NCI-H524 treated with DMSO at 0.1 percent for 48 hours (cell line): ENCODE data around the gene ZNF366.

Source experiments
- DNase-seq: peaks from one replicate; lab custom pipeline; 2025; lab: John Stamatoyannopoulos, UW

ZNF366 gene

DNA sequence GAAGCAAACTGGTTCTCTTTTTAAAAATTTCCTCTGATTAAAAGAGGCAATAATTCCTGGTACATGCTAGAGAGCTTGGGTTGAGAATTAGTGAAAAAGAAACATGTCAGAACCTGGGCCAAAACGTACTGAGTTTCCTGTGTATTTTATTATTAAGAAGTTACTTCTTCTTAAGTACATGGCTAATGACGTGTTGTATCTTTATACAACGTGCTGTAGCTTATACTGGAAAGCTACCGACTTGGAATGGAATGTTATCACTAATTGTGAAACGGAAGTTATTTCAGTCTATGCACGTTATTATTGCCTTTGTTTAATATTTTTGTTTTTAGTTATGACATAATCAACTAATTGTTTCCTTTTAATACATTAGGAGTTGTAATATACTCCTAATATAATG, 43.1 kb downstream of the ZNF366 start:
- DNase-seq = no peak

DNA sequence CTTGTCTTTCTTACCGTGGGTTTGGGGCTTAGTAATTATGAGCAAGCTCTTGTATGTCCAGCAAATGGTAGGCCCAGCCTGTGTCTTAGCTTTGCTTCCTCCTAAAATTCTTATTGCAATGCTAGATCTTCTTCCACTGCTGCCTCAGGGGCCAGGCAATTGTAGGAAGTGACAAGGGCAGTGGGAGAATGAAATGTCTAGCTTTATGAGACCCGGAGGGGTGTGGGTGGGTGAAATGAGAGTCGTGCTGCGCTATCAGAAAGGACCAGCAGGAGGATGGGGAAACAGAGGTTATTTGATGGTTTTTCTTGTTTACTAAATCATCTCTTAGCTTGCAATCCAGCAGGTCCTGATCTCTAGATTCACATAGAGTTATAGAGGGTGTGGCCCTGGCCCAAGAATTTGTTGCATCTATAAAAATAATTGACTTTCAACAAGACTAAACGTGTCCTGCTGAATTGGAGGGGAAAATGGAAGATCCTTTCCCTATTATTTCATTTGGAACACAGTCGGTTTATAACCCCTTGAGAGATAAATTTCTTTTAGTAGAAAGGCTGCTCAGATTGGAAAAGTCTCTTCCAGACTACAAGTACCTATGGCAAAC, 43.7 kb downstream of the ZNF366 start:
- no peak for DNase-seq

DNA sequence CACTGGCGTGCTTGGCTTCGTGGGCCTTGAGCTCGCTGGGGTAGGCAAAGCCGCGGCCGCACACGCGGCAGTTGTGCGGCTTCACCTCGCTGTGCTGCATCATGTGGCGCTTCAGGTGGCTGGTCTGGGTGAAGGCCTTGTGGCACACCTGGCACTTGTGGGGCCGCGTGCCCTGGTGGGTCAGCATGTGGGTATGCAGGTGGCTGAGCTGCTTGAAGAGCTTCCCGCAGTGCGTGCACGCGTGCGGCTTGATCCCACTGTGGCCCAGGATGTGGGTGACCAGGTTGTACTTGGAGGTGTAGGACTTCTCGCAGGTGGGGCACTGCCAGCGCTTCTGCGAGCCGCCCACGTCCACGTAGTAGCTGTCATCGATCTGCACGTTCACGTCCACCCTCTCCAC, 46.8 kb downstream of the ZNF366 start:
- no peak for DNase-seq

DNA sequence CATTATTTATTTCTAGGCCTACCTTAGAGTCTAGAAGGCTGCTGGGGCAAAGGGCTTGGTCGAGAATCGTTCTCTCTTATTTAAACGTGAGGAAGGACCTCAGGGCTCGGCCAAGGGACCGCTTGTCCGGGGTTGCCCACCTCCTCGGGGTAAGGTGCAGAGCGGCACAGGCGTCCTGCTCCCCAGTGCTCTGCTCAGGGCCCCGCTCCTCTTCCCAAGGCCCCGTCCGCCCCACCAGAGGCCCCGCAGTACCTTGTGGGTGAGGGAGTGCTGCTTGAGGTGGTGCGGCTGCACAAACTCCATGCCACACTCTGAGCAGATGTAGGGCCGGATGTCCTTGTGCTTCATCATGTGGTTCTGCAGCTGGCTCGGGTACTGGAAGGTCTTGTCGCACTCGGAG, 47.3 kb downstream of the ZNF366 start:
- no peak for DNase-seq

DNA sequence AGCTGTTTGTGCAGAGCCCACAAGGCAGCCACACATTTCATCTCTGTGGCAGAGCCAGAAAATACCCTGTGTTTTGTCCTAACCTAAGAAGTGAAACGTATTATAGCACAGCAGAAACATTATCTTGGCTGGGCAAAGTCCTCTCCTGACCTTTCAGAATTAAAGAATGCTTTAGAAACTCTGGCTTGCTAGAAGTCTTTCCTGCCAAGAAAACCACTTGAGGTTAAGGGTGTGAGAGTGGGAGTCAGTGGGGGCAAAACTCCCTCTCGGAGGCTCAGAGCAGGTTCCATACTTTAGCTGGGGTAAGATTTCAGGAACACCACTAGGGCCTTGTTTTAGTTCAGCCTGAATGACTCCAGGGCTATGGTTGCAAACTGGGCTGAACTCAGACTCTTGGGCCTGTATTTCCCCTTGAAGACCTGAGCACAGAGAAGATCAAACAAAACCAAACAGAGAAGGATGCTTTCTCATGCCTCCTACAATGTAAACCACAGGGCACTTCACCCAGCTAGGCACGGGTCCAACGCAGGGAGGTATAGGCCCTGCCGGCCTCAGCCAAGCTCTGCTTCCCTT, 48.0 kb downstream of the ZNF366 start:
- DNase-seq = no peak

DNA sequence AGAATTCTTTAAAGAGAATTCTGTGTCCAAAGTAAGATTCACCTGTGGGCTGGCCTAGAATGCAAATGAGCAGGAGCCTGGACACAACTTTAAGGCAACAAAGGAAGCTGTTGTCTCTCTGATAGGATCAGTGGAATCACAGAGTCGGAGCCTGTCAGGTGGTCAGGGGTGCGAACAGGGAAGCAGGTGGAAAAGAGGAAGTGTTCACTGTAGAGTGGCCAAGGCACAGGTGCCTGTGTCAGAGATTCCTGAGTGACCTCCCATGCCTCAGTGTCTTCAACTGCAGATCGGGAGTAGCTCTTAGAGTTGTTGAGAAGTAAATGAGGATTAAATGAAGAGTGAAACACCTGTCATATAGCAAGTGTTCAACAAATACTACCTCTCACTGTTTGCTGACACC, 48.8 kb downstream of the ZNF366 start:
- DNase-seq = no peak

DNA sequence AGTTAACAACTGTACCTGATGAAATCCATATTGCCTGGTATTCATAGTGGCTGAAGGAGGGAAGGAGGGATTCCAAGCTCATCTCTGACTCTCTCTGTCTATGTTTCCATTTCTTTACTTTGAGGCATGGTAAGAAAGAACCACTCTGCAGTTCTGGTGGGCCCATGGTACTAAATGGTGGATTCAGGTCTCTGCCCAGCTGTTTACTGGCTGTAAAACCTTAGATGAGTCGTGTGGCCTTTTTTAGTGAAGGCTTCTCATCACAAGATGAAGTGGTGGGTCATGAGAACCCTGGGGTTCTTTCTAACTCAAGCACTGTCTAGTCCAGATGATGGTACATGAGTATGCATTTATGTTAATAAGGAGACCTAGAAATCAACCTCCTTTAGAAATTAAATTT, 49.7 kb downstream of the ZNF366 start:
- DNase-seq = no peak

DNA sequence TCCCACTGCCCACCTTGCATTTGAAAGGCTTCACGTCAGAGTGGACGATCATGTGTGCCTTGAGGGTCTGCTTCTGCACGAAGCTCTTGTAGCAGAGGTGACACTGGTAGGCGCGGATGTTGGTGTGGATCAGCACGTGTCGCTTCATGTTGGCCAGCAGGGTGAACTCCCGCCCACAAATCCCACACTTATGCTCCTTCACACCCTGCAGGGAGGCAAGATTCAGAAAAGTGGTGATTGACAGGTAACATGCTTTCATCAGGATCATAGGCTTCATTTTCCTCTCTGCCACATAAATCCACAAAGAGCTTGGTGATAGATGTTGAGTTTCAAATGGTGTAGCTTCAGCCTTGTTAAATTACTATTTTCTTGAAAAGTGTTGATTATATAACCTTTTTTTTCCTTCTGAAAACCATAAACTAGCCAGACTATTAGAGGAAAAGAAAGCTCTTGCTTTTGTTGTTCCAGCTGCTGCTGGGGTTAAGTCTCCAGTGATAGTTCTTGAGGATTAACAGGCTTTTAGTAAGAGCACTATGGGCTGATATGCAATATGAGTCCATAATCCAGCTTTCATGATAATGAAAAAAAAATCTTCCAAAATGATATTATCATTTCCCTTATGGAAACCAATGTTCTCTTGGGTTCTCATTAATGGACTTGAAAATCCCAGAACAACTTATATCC, 50.7 kb downstream of the ZNF366 start:
- DNase-seq = peak; percentile 9

DNA sequence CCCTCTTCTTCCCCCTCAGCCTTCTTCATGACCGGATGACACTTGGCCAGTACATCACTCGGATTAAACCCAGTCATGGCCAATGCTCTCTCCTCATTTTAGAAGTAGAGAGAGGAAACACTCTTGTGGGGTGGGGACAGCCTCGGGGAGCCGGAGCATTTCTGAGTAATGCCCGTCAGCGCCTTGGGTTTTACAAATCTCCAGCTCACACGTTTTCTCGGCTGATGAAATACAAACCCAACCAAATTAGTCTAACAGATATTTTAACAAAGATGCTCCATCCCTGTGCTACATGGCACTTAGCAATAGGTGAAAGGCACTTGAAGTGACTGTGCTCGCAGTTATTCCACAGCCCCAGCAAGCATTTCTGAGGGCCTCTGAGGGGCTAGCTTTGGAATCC, 51.7 kb downstream of the ZNF366 start:
- DNase-seq = no peak

DNA sequence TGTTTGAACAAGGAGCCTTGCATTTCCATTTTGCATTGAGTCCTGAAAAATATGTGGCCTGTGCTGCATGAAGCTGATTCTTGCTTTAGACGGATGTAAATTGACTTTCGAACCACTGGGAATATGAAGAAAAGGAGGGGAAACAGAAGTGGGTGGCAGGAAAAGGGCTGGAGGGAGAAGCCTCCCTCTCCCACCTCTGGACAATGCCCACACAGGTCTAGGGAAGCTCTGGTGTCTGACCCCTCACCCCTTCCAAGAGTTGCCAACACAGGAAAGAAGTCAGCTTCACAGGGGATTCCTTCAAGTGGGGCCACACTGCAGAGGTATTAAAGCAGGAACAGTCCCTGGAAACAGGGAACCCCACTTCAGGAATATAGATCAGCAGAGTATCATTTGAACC, 52.2 kb downstream of the ZNF366 start:
- DNase-seq = no peak

DNA sequence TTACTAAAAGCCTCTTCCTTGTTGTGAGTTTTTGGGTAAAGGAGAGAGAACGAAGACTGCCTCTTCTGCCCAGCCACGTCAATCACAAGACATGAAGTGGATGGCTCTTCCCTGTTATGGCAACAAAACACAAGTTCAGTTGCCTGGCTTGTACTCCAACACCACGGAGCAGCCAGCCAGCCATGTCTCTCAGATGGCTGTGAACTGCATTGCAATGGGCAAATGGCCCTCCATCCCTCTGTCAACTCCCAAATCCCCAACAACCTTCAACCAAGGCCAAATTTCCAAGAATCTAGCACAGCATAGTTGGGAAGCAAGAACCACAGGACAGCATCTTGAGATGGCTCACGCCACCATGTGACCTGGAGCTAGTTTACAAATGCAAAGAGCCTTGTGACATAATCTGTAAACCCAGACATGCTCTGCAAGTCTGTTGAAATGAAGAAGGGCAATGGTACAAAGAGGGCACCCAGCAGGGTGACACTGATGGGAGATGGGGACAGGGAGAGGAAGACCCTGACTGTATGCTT, 53.9 kb downstream of the ZNF366 start:
- DNase-seq = no peak

DNA sequence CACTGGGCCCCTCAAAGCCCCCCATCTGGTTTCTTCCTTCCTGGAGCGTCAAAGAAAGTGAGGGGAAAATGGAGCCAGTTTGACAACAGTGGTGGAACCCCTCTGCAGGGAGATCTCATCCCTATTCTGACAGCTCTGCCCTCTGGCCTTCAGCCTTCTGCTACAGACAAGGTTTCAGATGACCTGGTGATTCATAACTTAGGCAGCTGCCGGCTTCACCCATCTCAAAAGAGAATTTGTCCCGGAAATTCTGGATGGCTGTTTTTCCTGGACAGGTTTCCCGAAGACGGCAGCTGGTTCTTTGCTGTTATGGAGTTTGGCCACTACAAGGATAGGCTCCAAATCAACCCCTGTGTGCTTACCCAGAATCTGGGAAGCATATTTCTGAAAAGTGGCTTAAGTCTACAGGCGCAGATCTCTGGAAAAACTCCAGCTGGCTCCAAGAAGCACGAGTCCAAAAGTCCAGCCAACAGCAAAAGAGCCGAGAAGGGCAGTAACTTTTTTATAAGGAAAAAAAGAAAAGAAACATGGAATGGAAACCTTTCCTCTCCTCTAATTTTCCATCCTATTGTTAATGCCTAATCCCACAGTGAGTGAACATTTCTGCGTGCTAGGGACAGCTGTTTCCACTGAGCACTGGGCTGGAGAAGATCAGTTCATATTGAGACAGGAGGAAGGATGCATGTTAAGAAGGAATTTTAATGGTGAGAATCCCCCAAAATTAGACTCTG, 54.5 kb downstream of the ZNF366 start:
- no peak for DNase-seq

DNA sequence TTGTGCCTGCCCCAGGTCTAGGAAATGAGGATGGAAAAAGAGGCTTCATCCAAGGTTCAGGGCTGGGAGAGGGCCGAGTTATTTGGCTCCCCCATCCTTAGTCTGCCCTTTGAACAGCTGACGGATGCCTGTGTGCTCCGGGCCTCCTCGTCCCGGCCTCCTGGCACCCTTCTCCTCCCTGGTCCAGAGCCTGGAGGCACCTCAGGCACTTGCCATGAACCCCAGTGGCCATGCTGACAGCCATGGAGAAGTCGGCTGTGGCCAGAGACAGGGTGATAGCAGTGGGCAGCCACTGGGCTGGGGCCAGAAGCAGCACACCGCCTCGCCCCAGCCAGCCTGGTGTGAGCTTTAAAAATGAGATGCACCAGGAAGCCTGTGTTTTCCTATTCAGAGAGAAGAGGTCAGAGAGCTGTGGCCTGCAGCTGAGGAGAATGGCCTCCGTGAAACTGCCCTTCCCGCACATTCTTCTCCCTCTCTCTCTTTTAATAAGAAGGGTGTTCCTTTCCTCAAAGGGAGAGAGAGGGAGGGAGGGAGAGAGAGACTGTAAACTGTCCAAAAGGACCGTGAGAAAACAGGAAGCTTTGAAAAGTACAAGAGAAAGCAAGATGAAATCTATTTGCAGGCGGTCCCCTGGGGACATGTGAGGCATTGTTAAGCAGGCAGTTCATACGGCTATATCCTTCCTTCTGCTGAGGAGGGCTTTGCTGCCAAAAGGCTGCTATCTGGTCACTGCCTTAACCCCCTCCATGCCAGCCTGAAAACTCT, 55.3 kb downstream of the ZNF366 start:
- no peak for DNase-seq

DNA sequence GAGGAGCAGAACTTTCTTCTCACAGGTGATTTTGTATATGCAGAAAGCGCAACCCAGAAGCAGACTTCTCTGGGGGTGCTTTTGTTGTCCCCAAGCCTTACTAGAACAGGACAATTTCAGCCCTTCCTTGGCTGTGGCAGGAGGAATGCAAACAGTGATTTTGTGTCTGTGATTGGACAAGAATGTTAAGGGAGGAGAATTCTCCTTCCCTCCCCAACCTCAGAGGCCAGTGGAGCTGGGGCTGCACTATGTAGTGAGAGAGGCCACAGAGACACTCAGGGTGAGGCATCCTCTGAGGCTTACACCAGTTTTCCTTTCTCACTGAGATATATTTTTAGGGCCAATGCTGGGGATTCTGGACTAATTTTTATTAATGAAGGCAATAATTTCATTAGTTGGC, 58.8 kb downstream of the ZNF366 start:
- no peak for DNase-seq

DNA sequence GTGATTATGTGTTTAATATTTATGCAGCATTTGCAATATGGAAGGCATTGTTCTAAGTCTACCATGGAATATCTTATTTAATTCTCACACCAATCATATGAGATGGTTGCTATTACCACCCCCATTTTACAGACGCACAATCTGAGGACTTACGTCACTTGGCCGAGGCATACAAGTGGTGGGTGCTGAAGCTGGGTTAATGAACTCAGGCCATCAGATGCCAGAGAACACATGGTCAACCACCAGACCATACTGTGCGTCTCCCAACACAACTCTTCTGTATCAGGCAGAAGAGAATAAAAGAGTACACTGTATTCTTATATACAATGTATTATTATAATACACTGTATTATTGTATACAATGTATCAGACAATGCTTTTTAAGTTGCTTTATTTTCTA, 59.5 kb downstream of the ZNF366 start:
- no peak for DNase-seq

DNA sequence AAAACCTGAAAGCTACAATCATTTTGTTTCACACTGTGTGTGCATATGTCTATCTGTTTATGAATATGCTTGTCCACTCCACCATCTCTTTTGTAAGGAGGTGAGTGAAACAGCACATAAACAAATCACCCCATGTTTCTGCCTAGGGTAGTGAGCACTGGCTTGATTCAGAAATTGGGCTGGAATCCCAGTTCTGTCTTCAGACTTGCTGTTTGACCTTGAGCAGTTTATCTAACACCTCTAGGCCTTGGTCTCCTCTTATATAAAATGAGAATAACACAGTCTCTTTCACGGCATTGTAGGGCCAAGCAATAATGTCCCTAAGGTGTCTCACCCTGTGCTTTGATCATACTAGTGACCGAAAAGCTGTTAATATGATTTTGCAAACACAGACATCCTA, 61.2 kb downstream of the ZNF366 start:
- no peak for DNase-seq

DNA sequence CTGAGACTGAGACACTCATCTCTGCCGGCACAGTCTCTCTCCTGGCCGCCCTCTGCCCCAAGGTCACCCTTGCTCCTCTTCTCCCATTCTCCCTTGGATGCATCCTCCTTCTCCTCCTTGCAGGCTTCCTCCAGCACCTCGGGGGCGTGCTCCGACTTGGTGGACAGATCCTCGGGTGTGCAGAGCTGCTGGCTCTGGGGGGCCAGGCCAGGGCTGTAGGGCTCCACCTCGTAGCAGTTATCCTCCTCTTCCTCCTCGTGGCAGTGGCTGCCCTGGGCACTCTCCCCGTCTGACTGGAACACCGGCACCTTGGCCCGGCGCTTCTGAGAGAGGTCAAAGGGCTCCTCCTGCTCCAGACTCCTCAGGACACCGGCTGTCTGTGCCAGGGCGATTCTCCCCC, 63.3 kb downstream of the ZNF366 start:
- no peak for DNase-seq

DNA sequence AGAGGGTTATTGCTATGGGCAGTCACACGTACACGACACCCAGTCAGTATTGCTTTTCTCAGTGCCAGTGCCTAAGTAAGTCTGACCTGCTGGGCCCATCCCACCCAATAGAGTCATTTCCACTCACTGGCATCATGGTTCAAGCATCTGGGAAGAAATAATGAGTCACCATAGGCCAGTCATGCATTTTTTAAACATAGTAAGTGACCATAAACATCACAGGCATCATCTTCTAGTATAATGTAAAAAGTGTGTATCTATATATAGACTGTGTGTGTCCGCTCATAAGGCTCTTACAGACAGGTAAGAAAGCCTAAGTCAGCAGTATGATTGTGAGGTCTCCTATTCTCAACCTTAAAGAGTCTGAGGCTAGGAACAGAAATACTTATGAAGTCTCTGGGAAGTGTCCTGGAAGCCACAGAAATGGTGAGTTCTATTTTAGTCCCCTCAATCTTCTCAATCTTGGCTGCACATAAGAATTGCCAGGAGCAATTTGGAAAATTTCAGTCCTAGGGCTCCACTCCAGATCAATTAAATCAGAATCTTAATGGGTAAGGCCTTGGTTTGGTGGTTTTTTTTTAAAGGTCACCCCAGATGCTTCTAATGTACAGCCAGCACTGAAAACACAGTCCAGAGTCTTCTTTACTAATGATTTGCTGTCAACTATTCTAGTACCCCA, 65.2 kb downstream of the ZNF366 start:
- no peak for DNase-seq

DNA sequence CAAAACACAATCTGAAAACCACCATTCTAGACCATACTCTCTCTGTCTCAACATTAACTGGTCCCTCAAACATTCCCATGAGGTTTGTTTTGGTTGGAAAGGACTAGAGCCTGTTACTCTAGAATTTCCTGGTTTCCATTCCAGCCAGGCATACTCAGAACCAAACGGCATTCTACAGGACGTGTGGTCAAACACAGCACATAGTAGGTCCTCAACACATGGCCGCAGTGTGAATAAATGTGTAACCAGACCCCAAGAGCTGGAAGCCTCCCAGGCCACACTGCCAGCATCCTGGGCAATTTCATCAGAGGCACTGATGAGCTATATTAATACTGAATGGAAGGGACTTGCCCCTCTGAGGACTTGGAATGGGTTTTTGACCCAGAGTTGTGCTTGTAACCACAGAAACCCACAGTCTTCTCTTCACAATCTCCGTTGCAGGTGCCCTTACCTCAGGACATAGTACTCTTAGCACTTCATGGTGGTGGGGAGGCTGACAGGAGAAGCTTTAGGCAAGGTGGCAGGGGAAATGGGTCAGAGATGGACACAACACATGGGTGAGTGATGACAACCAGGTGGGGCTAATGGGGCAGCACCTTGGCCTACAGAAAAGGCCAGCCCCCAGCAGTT, 66.0 kb downstream of the ZNF366 start:
- DNase-seq = no peak

DNA sequence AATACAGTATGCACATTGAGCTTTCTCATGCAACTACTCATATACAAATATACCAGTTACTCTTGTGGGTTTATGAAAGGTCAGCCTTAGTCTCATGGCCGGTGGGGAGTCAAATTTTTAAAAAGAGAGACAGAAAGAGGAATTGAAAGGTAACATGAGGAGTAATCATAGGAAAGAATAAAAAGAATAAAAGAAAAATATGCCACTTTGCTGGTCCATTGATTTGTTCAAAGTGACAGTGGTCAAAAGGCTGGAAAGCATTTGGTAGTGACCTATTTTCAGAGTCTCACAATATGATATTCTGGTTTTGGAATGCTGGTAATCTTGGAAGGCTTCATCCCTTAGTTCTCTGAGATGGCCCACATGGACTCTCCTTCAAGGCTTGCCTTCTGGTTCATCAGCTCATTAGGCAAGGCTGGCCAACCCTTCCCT, 67.0 kb downstream of the ZNF366 start:
- DNase-seq = no peak

DNA sequence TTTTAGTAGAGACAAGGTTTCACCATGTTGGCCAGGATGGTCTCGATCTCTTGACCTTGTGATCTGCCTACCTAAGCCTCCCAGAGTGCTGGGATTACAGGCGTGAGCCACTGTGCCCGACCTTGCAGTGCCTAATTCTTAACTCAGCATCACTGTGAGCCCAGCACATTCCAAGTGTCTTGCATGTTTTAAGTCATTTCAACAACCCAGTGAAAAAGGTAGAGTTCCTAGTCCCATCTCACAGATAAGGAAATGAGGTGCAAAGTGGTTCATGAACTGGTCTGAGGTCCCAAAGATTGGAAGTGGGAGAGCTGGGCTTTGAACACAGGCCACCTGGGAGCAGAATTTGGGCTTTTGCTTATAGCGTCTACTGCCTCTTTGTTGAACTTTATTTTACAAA, 68.0 kb downstream of the ZNF366 start:
- no peak for DNase-seq
